Activated CD8-positive, alpha-beta memory T cell treated with anti-CD3 and anti-CD28 coated beads, Interleukin-2, amount 50 U/mL, for 4 hours (primary cell): ENCODE results near the gene EIF1B.

Experiments used
- DNase-seq: peaks from one replicate; pipeline ENCODE4 v3.0.0-alpha.2; 2020

The EIF1B gene

DNA sequence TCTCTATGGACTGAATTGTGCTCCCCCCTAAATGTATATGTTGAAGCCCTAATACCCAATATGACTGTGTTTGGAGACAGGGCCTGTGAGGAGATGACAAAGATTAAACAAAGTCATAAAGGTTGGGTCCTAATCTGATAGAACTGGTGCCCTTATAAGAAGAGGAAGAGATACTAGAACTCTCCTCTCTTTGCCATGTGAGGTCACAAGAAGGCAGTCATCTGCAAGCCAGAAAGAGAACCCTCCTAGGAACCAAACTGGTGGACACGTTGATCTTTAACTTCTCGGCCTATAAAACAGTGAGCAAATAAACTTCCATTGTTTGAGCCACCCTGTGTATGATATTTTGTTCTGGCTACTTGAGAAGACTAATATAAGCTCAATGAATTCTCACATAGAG, 45.9 kb downstream of the EIF1B start:
- DNase-seq, result no peak

DNA sequence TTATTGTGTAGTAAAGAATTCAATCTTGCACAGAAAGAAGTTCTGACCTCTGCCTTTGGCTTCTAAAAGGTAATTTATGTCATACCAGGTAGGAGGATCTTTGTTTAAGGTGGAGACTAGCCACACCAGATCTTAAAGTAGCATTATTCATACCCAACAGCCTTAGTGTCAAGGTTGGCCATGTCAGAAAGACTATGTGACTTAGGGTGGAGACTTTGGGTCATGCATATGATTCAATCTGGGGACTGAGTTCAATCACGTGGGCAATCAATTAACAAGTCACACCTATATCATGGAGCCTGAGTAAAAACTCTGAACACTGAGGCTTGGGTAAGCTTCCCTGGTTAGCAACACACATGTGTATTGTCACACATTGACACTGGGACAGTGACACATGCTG, 48.9 kb downstream of the EIF1B start:
- DNase-seq, result no peak
